HFF-Myc (cell line): ENCODE results near the gene CLIC1.

Source experiments
- DNase-seq: peaks from one replicate; pipeline ENCODE4 v3.0.0-alpha.2; 2011; ENCODE audit warnings: low read depth; ENCODE audit errors: extremely low read depth
- H3K4me3 ChIP-seq: replicated peaks from 2 replicates; pipeline ENCODE4 v1.5.1; 2011; ENCODE audit warnings: low read depth, mild to moderate bottlenecking, control low read depth, low read length
- TF ChIP-seq, protein P1 (sequence below): IDR thresholded peaks from 2 replicates; pipeline ENCODE4 v1.5.1; 2012; ENCODE audit warnings: mild to moderate bottlenecking, low read depth, low read length, control low read depth; ENCODE audit errors: missing control alignments

CLIC1 gene

DNA sequence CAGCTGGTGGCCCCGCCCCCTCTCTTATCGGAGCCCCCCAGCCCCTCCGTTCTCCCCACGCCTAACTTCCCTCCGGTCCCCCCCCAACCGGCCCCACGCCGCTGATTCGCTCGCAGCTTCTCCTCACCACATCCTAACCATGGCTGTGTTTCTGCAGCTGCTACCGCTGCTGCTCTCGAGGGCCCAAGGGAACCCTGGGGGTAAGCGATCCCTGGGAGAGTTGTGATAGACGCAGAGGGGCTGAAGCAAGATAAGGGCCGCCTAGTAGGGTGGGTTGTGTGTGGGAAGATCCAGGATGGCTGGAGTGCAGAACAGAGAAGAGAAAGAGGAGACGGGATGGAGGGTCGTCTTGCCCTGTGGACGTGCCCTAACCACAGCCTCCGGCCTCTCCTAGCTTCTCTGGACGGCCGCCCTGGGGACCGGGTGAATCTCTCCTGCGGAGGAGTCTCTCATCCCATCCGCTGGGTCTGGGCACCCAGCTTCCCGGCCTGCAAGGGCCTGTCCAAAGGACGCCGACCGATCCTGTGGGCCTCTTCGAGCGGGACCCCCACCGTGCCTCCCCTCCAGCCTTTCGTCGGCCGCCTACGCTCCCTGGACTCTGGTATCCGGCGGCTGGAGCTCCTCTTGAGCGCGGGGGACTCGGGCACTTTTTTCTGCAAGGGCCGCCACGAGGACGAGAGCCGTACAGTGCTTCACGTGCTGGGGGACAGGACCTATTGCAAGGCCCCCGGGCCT lies 12.9 kb downstream of the CLIC1 start, which contains the start of gene MPIG6B:
MPIG6B (plus strand) TSS at position 129 of the 735 bp plus-strand sequence; CDS start at position 140, 11 bp downstream.
- TF ChIP-seq, protein P1, sequence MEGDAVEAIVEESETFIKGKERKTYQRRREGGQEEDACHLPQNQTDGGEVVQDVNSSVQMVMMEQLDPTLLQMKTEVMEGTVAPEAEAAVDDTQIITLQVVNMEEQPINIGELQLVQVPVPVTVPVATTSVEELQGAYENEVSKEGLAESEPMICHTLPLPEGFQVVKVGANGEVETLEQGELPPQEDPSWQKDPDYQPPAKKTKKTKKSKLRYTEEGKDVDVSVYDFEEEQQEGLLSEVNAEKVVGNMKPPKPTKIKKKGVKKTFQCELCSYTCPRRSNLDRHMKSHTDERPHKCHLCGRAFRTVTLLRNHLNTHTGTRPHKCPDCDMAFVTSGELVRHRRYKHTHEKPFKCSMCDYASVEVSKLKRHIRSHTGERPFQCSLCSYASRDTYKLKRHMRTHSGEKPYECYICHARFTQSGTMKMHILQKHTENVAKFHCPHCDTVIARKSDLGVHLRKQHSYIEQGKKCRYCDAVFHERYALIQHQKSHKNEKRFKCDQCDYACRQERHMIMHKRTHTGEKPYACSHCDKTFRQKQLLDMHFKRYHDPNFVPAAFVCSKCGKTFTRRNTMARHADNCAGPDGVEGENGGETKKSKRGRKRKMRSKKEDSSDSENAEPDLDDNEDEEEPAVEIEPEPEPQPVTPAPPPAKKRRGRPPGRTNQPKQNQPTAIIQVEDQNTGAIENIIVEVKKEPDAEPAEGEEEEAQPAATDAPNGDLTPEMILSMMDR, result no peak
- DNase-seq, result no peak
- H3K4me3 ChIP-seq, result no peak within 1 kb of the TSS

DNA sequence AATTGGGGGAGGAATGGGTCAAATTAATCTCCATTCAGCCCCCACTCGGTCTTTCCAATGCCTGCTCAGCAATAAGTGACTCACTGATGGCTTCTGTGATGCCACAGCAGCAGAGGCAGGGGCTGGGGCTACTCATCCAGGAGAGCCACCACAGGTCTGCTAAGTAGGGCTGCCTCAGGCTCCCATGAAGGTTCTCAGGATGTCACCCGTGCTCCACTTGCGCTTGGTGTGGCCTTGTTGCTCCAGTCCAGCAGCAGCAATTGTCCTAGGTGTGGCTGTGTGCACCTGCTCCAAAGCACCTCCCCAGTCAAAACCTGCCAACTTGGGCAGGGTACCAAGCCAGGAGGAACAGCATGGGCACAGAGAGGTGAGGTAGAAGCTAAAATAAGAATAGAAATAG lies 14.2 kb downstream of the CLIC1 start:
- TF ChIP-seq, protein P1, result no peak
- H3K4me3 ChIP-seq, result no peak overlapping the region
- DNase-seq, result no peak

DNA sequence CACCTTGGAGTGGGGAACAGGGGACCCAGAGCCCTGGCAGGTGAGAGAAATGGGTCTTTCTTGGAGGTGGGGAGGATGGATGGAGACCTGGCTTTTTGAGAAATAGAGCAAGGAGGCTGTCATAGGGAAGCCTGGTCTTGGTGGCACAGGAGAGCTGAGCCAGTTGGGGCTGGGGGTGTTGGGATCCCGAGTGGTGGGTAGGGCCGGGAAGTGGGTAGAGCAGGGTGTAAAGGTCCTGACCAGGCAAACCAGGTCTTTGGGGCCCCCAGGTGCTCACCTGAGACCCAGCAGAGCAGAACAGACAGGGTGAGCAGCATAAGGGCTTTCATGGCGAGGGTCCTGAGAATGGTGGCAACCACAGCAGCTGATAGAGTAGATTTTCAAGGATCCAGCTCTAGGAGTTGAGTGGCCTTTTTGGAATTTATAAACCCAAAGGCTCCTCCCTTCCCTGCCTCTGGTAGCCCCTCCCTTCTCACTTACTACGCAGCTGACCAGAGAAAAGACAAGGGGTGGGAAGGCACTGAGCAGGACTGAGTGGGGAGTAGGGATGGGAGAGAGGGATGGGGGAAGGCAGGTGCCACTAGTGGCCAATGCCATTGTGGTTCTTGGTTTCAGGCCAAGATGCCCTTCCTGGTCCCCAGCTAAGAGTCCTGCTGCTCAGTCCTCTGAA lies 14.8 kb downstream of the CLIC1 start, which contains the start of gene LY6G6C:
LY6G6C (minus strand) TSS at position 396 of the 670 bp plus-strand sequence; CDS start at position 329, 67 bp downstream.
- no peak within 1 kb of the TSS for H3K4me3 ChIP-seq
- DNase-seq, result no peak
- TF ChIP-seq, protein P1, result no peak

DNA sequence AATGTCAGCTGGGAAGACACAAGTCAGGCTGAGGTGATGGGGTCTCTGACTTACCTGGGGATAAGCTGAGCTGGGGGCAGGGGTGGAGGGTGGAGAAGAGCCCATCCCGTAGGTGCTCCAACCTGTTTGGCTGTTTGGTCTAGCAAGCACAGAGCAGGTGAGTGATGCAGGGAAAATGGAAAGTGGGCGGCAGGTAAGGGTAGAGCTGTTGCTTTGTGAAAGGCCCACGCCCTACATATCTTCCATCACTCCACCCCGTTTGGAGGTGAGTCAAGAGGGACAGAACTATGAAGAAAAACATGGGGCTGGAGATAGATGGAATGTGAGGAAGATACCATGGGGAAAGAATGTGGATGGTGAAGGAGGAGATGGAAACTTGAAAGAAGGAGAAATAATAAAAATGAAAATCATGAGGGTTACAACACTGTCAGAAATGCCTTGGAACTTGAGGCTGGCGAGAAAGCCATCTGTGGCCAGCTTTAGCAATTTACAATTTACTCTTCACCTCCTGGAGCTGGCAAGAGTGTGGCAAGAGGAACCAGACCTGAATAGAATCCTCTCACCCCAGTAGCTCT lies 16.0 kb downstream of the CLIC1 start:
- TF ChIP-seq, protein P1, result no peak
- no peak overlapping the region for H3K4me3 ChIP-seq
- DNase-seq, result no peak

GRCh38 chr6:31719001-31719400 lies 17.3 kb downstream of the CLIC1 start:
- TF ChIP-seq, protein P1, result no peak
- H3K4me3 ChIP-seq, result no peak overlapping the region
- DNase-seq, result no peak

DNA sequence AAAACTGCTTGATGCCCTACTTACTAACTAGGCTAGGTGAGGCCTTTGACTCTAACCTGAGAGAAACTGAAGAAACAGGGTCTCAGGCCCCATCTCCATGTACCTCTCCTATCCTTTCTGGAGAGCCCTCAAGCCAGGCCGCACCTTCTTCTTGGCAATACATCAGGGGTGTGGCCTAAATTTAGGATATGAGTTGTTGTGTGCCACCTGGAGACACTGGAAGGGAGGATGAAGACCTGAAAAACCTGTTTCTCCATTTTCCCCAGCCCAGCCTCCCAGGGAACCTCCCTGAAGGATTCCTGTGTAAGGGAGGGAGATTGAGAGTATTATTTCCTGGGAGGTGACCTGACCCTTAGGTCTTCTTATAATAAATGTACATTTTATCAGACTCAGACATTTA lies 18.1 kb downstream of the CLIC1 start:
- no peak for DNase-seq
- H3K4me3 ChIP-seq, result no peak overlapping the region
- TF ChIP-seq, protein P1, result no peak
